Endothelial cell of umbilical vein (primary cell): ENCODE data around the gene TMEM174.

Experiments used
- EZH2 ChIP-seq: IDR thresholded peaks from 2 replicates; pipeline ENCODE4 v1.6.1; 2012; ENCODE audit warnings: borderline replicate concordance, low read depth, mild to moderate bottlenecking, moderate library complexity, low read length, inconsistent platforms; ENCODE audit not compliant: severe bottlenecking
- MYC ChIP-seq: IDR thresholded peaks from one replicate; pipeline ENCODE4 v1.6.1; 2011; ENCODE audit warnings: mild to moderate bottlenecking, low read depth, low read length
- POLR2AphosphoS5 ChIP-seq: IDR thresholded peaks from 2 replicates; pipeline ENCODE4 v1.6.1; 2012; ENCODE audit warnings: low read depth, mild to moderate bottlenecking, control low read depth, low read length, moderate library complexity; ENCODE audit not compliant: insufficient read depth
- TF ChIP-seq, protein P1 (sequence below): IDR thresholded peaks from 2 replicates; pipeline ENCODE4 v1.6.1; 2011; ENCODE audit not compliant: insufficient read depth, insufficient read length
- TF ChIP-seq, protein P2 (sequence below), 2 donors: IDR thresholded peaks; 1 replicate in 1 of 2; 2 replicates in 1 of 2; pipeline ENCODE4 v1.5.1; 2011; ENCODE audit warnings: low read length in 2 of 2, mild to moderate bottlenecking in 2 of 2, moderate library complexity in 2 of 2, control low read depth in 1 of 2, inconsistent platforms in 1 of 2, low read depth in 1 of 2; ENCODE audit not compliant: insufficient read depth in 1 of 2; ENCODE audit errors: extremely low read depth in 1 of 2

DNA sequence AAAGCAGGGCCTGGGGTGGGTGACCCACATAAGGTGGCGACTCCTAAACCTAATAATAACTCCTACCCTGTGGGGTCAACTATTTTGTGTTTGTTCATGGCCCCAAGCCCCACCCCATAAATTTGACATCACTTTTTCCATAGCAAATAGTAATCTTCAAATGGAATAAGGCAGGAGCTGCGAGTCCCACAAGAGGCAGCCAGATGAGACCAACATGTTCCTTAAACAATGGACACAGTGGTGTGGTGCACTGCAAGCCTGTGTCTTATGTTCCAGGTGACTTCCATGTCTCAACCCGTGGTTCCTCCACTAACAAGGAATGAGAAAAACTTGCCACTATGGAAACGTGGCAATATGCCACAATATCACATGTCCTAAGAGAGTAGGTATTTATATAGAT, 20.6 kb downstream of the TMEM174 start:
- TF ChIP-seq, protein P1, sequence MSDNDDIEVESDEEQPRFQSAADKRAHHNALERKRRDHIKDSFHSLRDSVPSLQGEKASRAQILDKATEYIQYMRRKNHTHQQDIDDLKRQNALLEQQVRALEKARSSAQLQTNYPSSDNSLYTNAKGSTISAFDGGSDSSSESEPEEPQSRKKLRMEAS: no peak
- TF ChIP-seq, protein P2, sequence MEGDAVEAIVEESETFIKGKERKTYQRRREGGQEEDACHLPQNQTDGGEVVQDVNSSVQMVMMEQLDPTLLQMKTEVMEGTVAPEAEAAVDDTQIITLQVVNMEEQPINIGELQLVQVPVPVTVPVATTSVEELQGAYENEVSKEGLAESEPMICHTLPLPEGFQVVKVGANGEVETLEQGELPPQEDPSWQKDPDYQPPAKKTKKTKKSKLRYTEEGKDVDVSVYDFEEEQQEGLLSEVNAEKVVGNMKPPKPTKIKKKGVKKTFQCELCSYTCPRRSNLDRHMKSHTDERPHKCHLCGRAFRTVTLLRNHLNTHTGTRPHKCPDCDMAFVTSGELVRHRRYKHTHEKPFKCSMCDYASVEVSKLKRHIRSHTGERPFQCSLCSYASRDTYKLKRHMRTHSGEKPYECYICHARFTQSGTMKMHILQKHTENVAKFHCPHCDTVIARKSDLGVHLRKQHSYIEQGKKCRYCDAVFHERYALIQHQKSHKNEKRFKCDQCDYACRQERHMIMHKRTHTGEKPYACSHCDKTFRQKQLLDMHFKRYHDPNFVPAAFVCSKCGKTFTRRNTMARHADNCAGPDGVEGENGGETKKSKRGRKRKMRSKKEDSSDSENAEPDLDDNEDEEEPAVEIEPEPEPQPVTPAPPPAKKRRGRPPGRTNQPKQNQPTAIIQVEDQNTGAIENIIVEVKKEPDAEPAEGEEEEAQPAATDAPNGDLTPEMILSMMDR (IDR thresholded peaks at IDR 0.05; ENCODE audit: extremely low read depth in 1 of 2, insufficient read depth in 1 of 2, low read depth in 1 of 2, low read length in 2 of 2): no peak
- TF ChIP-seq MYC: no peak
- no peak for TF ChIP-seq POLR2AphosphoS5
- no peak for TF ChIP-seq EZH2
